Activated naive CD8-positive, alpha-beta T cell treated with anti-CD3 and anti-CD28 coated beads, Interleukin-2, amount 50 U/mL, for 16 hours (primary cell): ENCODE results near the gene BPIFB3.

Experiments used
- DNase-seq: peaks from one replicate; pipeline ENCODE4 v3.0.0-alpha.2; 2020; ENCODE audit warnings: low read depth, low spot score

BPIFB3 gene

DNA sequence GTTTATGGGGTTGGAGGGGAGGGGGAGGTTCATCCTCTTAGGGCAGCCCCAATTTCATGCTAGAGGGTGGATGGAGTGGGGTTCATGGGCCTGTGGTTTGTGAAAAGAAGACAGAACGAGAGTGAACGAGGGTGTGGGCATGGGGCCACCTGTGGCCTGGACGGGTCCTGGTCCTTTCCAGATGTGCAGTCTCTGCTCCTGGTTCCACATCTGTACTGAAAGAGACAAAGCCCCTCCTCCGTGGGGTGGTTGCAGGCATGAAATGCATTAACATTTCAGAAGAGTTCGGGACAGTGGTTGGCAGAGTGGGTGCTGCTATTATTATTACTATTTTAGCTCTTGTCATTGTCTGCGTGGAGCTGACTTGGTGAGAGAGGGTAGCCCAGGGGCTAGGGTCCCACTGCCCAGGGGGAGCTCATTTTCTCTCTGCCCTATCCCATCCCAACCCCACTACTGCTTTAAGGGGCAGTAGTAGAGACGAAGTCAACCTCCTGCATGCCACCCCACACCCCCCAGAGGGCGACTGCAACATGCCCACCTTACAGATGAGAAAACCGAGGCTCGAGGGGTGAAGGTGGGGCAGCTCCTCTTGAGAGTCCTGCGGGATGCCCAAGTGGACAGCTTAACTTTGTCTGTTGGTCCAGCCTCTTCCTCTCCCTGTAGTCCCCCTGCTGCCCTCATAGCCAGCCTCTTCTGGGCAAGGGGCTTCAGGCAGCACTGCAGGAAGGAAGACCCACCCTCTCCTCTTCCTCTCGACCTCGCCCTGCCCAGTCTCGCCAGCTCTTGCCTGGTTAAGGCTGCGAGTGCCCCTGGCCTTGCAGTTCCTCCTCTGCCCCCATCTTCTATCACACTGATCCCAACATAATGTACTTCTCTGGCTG lies 37.8 kb upstream of the BPIFB3 start:
- no peak for DNase-seq

- no peak for DNase-seq
Measured at GRCh38 chr20:33016581-33017109, 37.1 kb upstream of the BPIFB3 start.

DNA sequence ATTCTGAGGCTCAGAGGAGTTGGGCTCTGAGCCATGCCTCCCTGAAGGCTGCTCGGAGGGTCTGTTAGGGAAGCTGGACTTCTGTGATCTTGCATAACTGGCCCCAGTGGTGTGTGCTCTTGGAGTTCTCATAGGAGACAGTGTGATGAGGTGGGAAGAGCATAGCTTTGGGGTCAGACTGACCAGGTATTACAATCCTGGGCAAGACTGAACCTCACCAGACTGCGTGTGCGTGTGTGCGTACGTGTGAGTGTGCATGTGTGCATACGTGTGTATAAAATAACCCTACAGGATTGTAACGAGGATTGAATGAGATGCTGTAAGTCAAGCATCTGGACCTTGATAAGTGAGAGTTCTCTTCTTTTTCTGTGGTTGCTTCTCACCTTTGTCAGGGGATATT lies 36.2 kb upstream of the BPIFB3 start:
- no peak for DNase-seq

GRCh38 chr20:33018169-33018931 lies 35.4 kb upstream of the BPIFB3 start:
- DNase-seq, result no peak

DNA sequence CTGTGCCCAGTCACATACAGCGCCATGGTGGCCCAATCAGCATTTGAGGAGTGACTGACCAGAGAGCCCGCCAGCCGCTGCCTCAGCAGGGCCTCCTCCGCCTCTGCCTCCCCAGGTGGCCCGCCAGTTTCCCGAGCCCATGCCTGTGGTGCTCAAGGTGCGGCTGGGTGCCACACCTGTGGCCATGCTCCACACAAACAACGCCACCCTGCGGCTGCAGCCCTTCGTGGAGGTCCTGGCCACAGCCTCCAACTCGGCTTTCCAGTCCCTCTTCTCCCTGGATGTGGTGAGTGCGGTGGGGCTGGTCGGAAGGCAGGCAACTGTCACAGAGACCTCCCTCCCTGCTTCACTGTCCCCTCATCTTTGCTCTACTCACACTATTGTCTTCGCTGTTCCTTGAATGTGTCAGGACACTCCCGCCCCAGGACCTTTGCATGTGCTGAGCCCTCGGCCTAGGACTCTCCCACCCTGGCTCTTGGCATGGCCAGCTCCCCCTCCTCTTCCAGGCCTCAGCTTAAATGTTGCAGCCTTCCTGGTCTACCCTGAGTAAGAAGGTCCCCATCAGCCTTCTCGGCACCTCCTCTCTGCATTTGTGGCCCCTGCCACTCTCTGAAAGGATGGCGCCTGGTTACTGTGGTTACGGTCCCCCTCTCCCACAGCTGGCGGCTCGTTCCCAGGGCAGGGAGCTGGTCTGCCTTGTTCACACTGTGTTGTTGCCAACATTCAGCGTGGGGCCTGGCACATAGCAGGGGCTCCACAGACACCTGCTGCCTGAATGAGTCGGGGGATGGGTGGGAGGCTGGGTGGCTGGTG lies 34.0 kb upstream of the BPIFB3 start:
- DNase-seq, result no peak

GRCh38 chr20:33020278-33021161 lies 33.2 kb upstream of the BPIFB3 start:
- no peak for DNase-seq

DNA sequence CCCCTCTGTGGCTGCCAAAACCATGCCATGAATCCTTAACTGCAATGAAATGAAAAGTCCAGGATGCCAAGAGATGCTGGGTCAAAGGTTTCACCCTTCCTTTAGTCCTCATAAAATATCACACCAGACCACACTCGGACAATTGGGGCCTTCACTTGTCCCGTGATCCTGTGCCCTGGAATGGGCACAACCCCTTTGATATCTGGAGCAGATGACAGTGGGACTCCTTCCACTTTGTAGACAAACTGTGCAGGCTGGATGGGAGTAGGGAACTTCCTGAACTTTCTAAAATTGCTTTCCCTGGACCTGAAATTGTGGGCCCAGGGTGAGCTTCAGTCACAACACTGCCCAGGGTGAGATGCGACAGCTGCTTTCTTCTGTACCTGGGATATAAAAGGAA lies 31.8 kb upstream of the BPIFB3 start:
- DNase-seq, result no peak

GRCh38 chr20:33022289-33022688 lies 31.4 kb upstream of the BPIFB3 start:
- no peak for DNase-seq

- no peak for DNase-seq
Measured at GRCh38 chr20:33022694-33023438, 30.8 kb upstream of the BPIFB3 start.

GRCh38 chr20:33023439-33024242 lies 30.1 kb upstream of the BPIFB3 start:
- DNase-seq, result no peak

- no peak for DNase-seq
Measured at GRCh38 chr20:33024243-33024560, 29.5 kb upstream of the BPIFB3 start.

GRCh38 chr20:33024609-33025317 lies 28.9 kb upstream of the BPIFB3 start:
- DNase-seq, result no peak

DNA sequence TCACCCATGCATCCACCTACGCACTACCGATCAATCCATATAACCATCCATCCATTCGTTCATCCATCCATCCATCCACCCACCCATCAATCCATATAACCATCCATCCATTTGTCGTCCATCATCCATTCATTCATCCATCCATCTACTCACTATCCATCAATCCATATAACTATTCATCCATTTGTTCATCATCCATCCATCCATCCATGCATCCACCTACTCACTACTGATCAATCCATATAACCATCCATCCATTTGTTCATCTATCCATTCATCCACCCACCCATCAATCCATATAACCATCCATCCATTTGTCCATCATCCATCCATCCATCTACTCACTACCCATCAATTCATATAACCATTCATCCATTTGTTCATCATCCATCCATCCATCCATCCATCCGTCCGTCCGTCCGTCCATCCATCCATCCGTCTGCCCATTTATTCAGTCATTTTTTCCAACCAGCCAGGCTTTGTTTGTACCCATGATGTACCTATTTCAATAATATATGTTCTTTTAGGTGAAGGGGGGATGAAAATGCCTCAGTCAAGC lies 28.3 kb upstream of the BPIFB3 start:
- DNase-seq, result no peak

DNA sequence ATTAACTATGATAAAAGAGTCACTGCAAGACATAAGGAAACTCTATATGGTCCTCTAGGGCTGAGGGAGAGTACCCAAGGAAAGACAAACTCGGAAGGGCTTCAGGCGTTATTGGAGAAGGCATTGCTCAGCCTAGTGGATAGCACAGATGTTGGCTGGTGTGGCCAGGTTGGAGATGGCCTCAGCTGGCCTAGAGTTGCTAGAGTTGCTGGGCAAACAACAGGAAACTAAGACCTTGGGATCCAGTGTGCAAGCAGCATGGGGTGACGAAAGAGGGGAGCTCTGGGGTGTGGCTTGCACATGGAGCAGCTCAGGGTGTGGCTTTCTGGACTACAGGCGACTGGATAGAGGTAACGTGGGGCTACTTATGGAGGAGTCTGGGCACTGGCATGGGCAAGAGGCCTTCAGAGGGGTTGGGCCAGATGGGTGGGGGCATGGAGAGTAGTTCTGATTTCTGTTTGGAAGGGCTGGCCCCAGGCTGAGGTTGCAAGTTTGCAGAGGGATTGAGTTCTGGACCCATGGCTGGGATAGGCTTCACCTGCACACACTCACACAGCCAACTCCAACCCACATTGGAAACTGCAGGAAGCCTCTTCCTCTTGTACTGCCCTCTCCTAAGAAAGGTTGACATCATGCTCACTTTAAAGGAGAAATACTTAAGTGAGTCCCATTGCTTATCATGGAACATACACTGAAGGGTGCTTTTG lies 27.5 kb upstream of the BPIFB3 start:
- no peak for DNase-seq

GRCh38 chr20:33026779-33027759 lies 26.6 kb upstream of the BPIFB3 start:
- DNase-seq, result no peak
